GM19240 (cell line): ENCODE data around the gene ZC3H7B.
"Not testable (repeated sequence)": the region's sequence is repeated elsewhere in the genome, so short reads cannot be mapped to it uniquely, and the experiment has no call there.

ENCODE experiments used
- DNase-seq: peaks from one replicate; pipeline ENCODE4 v3.0.0; 2011; ENCODE audit warnings: low spot score; ENCODE audit not compliant: insufficient read length

Gene ZC3H7B

GRCh38 chr22:41301085-41302020, at the start of gene ZC3H7B:
ZC3H7B (plus strand) TSS chr22:41301525; CDS start chr22:41320661, 19,136 bp downstream.
- DNase-seq = peak; percentile 96

- DNase-seq = no peak
Observed at GRCh38 chr22:41252365-41252764, 49.0 kb upstream of the ZC3H7B start.

- DNase-seq = no peak
Observed at GRCh38 chr22:41254230-41254629, 47.1 kb upstream of the ZC3H7B start.

- no peak for DNase-seq
Observed at GRCh38 chr22:41256254-41257253, 44.8 kb upstream of the ZC3H7B start.

GRCh38 chr22:41257696-41258095, 43.6 kb upstream of the ZC3H7B start:
- no peak for DNase-seq

- DNase-seq = not testable (repeated sequence)
Observed at GRCh38 chr22:41259756-41260155, 41.6 kb upstream of the ZC3H7B start.

- DNase-seq = no peak
Observed at GRCh38 chr22:41260871-41261270, 40.5 kb upstream of the ZC3H7B start.

- DNase-seq = no peak
Observed at GRCh38 chr22:41261541-41262249, 39.6 kb upstream of the ZC3H7B start.

GRCh38 chr22:41262250-41262765, 39.0 kb upstream of the ZC3H7B start:
- no peak for DNase-seq

- DNase-seq = no peak
Observed at GRCh38 chr22:41263704-41264103, 37.6 kb upstream of the ZC3H7B start.

GRCh38 chr22:41264408-41264941, 36.9 kb upstream of the ZC3H7B start:
- DNase-seq = no peak

GRCh38 chr22:41267958-41268357, 33.4 kb upstream of the ZC3H7B start:
- DNase-seq = no peak

GRCh38 chr22:41271787-41272186, 29.5 kb upstream of the ZC3H7B start:
- no peak for DNase-seq

- DNase-seq = no peak
Observed at GRCh38 chr22:41273128-41273527, 28.2 kb upstream of the ZC3H7B start.

GRCh38 chr22:41274856-41275255, 26.5 kb upstream of the ZC3H7B start:
- no peak for DNase-seq

GRCh38 chr22:41280065-41280464, 21.3 kb upstream of the ZC3H7B start:
- DNase-seq = no peak

GRCh38 chr22:41280854-41281253, 20.5 kb upstream of the ZC3H7B start:
- no peak for DNase-seq

GRCh38 chr22:41284465-41284864, 16.9 kb upstream of the ZC3H7B start:
- no peak for DNase-seq

GRCh38 chr22:41285441-41285819, 15.9 kb upstream of the ZC3H7B start:
- DNase-seq = peak; percentile 62

- DNase-seq = peak; percentile 98
Observed at GRCh38 chr22:41285820-41286638, 15.3 kb upstream of the ZC3H7B start, which contains the start of gene RANGAP1. RANGAP1 (minus strand) TSS chr22:41286187; CDS start chr22:41281044, 5,143 bp downstream.
